ENCODE measurements around the gene SLC25A28. TPM values are rescaled to one million over a fixed set of nuclear protein-coding genes. Genes with fewer than 3 reads are reported as not detected.

SLC25A28 gene
- total and polyA plus RNA-seq, 2 donors (not counting 1 experiment from before 2014, with no cell fraction given): 96.4 to 224 TPM

DNA sequence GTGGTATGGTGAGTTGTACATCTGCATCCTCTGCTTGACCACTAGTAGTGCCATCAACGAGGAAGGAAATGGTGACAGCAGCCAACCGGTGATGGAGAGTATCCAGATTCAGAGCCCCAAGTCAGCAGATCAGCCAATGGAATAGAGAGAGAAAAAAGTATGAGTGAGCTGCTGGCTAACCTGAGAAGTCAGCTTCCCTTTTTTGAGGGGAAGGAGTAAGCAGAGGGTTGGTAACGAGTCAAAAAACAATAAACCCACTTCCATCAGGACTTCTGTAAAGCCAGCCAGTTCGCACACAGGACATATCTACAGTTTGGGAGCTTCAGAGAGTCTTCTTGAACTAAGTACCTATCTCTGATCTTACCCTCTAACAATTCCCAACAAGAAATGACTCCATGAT is 8.9 kb downstream of the SLC25A28 start:
- H4K20me1 ChIP-seq (ENCODE audit: control insufficient read depth, insufficient read depth, low read length, poor library complexity, severe bottlenecking): peaks cover 11% of the 10 kb centered on the region
- Mint-ChIP-seq H3K4me3 (no peak overlapping the region), H3K4me1 (peaks cover 46% of the 10 kb centered on the region), H3K27me3 (no peaks in the 10 kb centered on the region), H3K9me3 (ENCODE audit: insufficient read depth) (no peaks in the 10 kb centered on the region), H3K27ac (peak overlapping the region; percentile 47)
- peaks cover 0 to 36% of the 10 kb centered on the region in 2 experiments for H3K36me3 ChIP-seq (replicated peaks in 1 of 2; ENCODE audit: control extremely low read depth in 1 of 2, control insufficient read depth in 1 of 2, extremely low read depth in 1 of 2, insufficient read depth in 2 of 2, low read length in 1 of 2)
- 29% methylated on average over 3 of the region's 4 CpGs for WGBS (ENCODE audit: insufficient coverage)
- no peak overlapping the region for H3K4me3 ChIP-seq (ENCODE audit: control extremely low read depth in 1 of 5, extremely low read depth in 1 of 5, insufficient read depth in 1 of 5, low read depth in 2 of 5, low read length in 4 of 5)
- H3K9me3 ChIP-seq (ENCODE audit: control extremely low read depth in 1 of 3, control insufficient read depth in 2 of 3, insufficient read depth in 1 of 3, low read length in 2 of 3): no peaks in the 10 kb centered on the region
- peaks cover 6 to 25% of the 10 kb centered on the region in 2 donors for H3K4me1 ChIP-seq (ENCODE audit: control insufficient read depth in 2 of 2, insufficient read depth in 2 of 2, low read length in 2 of 2)
- intact Hi-C loops (cut with micrococcal nuclease): loop anchor here (10.0 kb wide), 1 partner anchor 573 kb away; the partner anchor contains the start of gene ERLIN1
- ChIA-PET POLR2A (interaction anchor here (0.6 kb wide), 1 partner anchor 94 kb away, joined by 5 read pairs; no protein-coding TSS in a partner anchor), CTCF (interaction anchor here (0.7 to 15.3 kb wide), 21 partner anchors 8 to 1144 kb away, joined by 3 to 353 read pairs (median 5); partner anchors contain the start of genes COX15, CUTC, GOT1 and SLC25A28)
- peaks cover 49% of the 10 kb centered on the region for H3K79me2 ChIP-seq (ENCODE audit: control insufficient read depth, insufficient read depth, low read length)
- no peak overlapping the region for H2AFZ ChIP-seq (ENCODE audit: insufficient read depth, low read depth, low read length, poor library complexity, severe bottlenecking)
- ATAC-seq (ENCODE audit: low read depth): no peak
- no peak for DNase-seq
- H3K4me2 ChIP-seq (replicated peaks; ENCODE audit: low read depth, low read length, poor library complexity, severe bottlenecking): no peak overlapping the region
- peak overlapping the region in 1 of 2 donors; percentile 19 for H3K27ac ChIP-seq (ENCODE audit: low read length in 2 of 2)
- TF ChIP-seq, protein P1, sequence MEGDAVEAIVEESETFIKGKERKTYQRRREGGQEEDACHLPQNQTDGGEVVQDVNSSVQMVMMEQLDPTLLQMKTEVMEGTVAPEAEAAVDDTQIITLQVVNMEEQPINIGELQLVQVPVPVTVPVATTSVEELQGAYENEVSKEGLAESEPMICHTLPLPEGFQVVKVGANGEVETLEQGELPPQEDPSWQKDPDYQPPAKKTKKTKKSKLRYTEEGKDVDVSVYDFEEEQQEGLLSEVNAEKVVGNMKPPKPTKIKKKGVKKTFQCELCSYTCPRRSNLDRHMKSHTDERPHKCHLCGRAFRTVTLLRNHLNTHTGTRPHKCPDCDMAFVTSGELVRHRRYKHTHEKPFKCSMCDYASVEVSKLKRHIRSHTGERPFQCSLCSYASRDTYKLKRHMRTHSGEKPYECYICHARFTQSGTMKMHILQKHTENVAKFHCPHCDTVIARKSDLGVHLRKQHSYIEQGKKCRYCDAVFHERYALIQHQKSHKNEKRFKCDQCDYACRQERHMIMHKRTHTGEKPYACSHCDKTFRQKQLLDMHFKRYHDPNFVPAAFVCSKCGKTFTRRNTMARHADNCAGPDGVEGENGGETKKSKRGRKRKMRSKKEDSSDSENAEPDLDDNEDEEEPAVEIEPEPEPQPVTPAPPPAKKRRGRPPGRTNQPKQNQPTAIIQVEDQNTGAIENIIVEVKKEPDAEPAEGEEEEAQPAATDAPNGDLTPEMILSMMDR (IDR thresholded peaks at IDR 0.05): no peak
- no peaks in the 10 kb centered on the region for H3K27me3 ChIP-seq (replicated peaks in 1 of 4; ENCODE audit: control extremely low read depth in 1 of 4, control insufficient read depth in 3 of 4, insufficient read depth in 4 of 4, low read length in 3 of 4)
- no peak overlapping the region for H3K9ac ChIP-seq (ENCODE audit: low read length)

DNA sequence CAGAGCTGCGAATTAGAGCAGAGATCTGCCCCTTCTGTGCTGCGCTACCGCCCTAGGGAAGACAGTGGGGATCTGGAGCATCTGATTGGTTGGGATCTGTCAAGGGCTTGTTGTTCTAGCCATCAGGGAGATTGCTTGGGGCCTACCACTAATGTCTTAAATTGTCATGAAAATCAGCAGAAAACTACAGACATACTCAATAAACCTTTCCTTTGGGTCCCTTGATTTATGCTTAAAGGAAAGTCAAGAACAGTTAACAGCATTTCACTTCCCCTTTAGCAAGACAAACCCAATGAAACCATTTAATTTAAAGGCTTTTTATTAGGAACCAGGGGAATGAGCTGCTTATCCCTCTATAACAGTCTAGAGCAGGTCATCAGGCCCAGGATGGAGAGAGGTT is 10.0 kb downstream of the SLC25A28 start:
- H2AFZ ChIP-seq (ENCODE audit: insufficient read depth, low read depth, low read length, poor library complexity, severe bottlenecking): no peak overlapping the region
- no peaks in the 10 kb centered on the region for H3K27me3 Mint-ChIP-seq
- intact Hi-C loops (cut with micrococcal nuclease): loop anchor here (10.0 kb wide), 1 partner anchor 575 kb away; the partner anchor contains the start of gene ERLIN1
- CTCF ChIA-PET: interaction anchor here (1.1 to 15.3 kb wide), 4 partner anchors 8 to 1143 kb away, joined by 3 to 353 read pairs (median 54); no protein-coding TSS in a partner anchor
- H3K27ac Mint-ChIP-seq: peak overlapping the region; percentile 33
- H3K9ac ChIP-seq (ENCODE audit: low read length): no peak overlapping the region
- peaks cover 40% of the 10 kb centered on the region for H3K4me1 Mint-ChIP-seq
- no peak for TF ChIP-seq EZH2 (IDR thresholded peaks at IDR 0.05; ENCODE audit: borderline replicate concordance, insufficient read depth, low read depth, low read length, poor library complexity, severe bottlenecking)
- TF ChIP-seq, protein P1 (IDR thresholded peaks at IDR 0.05): no peak
- peaks cover 0 to 33% of the 10 kb centered on the region in 2 experiments for H3K36me3 ChIP-seq (replicated peaks in 1 of 2; ENCODE audit: control extremely low read depth in 1 of 2, control insufficient read depth in 1 of 2, extremely low read depth in 1 of 2, insufficient read depth in 2 of 2, low read length in 1 of 2)
- DNase-seq: no peak
- H4K20me1 ChIP-seq (ENCODE audit: control insufficient read depth, insufficient read depth, low read length, poor library complexity, severe bottlenecking): peaks cover 11% of the 10 kb centered on the region
- H3K79me2 ChIP-seq (ENCODE audit: control insufficient read depth, insufficient read depth, low read length): peaks cover 39% of the 10 kb centered on the region
- no peak overlapping the region for H3K4me2 ChIP-seq (replicated peaks; ENCODE audit: low read depth, low read length, poor library complexity, severe bottlenecking)
- no peaks in the 10 kb centered on the region for H3K9me3 ChIP-seq (ENCODE audit: control extremely low read depth in 1 of 3, control insufficient read depth in 2 of 3, insufficient read depth in 1 of 3, low read length in 2 of 3)
- no peak for ATAC-seq (ENCODE audit: low read depth)
- POLR2A ChIA-PET: interaction anchor here (0.9 kb wide), 1 partner anchor 40 kb away, joined by 3 read pairs; no protein-coding TSS in a partner anchor
- no peaks in the 10 kb centered on the region for H3K27me3 ChIP-seq (replicated peaks in 1 of 4; ENCODE audit: control extremely low read depth in 1 of 4, control insufficient read depth in 3 of 4, insufficient read depth in 4 of 4, low read length in 3 of 4)
- H3K4me3 ChIP-seq (ENCODE audit: control extremely low read depth in 1 of 5, extremely low read depth in 1 of 5, insufficient read depth in 1 of 5, low read depth in 2 of 5, low read length in 4 of 5): no peak overlapping the region
- H3K27ac ChIP-seq (ENCODE audit: low read length in 2 of 2): no peak overlapping the region
- peaks cover 6 to 25% of the 10 kb centered on the region in 2 donors for H3K4me1 ChIP-seq (ENCODE audit: control insufficient read depth in 2 of 2, insufficient read depth in 2 of 2, low read length in 2 of 2)
- no peaks in the 10 kb centered on the region for H3K9me3 Mint-ChIP-seq (ENCODE audit: insufficient read depth)
- no peak overlapping the region for H3K4me3 Mint-ChIP-seq
- WGBS (ENCODE audit: insufficient coverage): no CpG with 5 or more reads among the region's 3 CpGs
